Measurements from ENCODE around the gene TTPAL.

DNA sequence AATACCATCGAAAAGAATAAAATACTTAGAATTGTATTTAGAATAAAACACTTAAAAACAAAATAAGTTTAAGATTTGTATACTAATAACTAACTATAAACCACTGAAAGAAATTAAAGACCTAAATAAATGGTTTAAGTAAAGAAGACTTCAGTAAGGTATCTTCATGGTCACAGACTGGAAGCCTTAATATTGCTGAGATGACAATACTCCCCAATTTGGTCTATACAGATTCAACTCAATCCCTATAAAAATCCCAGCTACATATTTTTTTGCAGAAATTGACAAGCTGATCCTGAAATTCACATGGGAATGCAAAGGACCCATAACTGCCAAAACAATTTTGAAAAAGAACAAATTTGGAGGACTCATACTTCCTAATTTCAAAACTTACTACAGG is 27.3 kb downstream of the TTPAL start:
- TF ChIP-seq POLR2AphosphoS5 (IDR thresholded peaks at IDR 0.05; ENCODE audit: low read depth, low read length) (no peak), POLR2A (IDR thresholded peaks at IDR 0.05; ENCODE audit: low read depth, low read length) (no peak), TAF1 (IDR thresholded peaks at IDR 0.05; ENCODE audit: low read depth, low read length) (no peak)
